T-cell (primary cell): ENCODE measurements around the gene WDR76. TPM values are rescaled to one million over a fixed set of nuclear protein-coding genes. Genes with fewer than 3 reads are reported as not detected.
"Not testable (repeated sequence)": the region's sequence is repeated elsewhere in the genome, so short reads cannot be mapped to it uniquely, and the experiment has no call there.

ENCODE experiments used
- ATAC-seq, 4 experiments: fragments of 200-7000 bp in 3 of 4; fragments of 150-1000 bp in 1 of 4; cut with Tn5 transposase; replicated peaks in 1 of 4; 1 replicate in 3 of 4; 2 replicates in 1 of 4; pipeline ENCODE4 v1.10.0; 2021; ENCODE audit warnings: moderate library complexity in 3 of 4, mild to moderate bottlenecking in 2 of 4, moderate number of reproducible peaks in 1 of 4
- CTCF ChIA-PET, 2 donors: fragments of 300-600 bp; sonication (Branson Sonifier 250); formaldehyde crosslinking; loops; one replicate each; lab custom pipeline; 2022; ENCODE audit warnings: antibody characterized with exemption in 2 of 2; lab: Charles Lee
- POLR2A ChIA-PET, 2 donors: fragments of 300-600 bp; sonication (Branson Sonifier 250); formaldehyde crosslinking; loops; one replicate each; lab custom pipeline; 2022; ENCODE audit warnings: antibody characterized with exemption in 2 of 2; lab: Charles Lee
- DNase-seq, 35 experiments: peaks; one replicate each; pipeline versions ENCODE4 v3.0.0 to v3.0.0-alpha.2; 2013 to 2023
- H3K27ac ChIP-seq: one replicate; pipeline ENCODE4 v1.5.1; 2013; ENCODE audit warnings: low read length
- H3K27me3 ChIP-seq, 2 experiments: replicated peaks in 1 of 2; 1 replicate in 1 of 2; 2 replicates in 1 of 2; pipeline versions ENCODE4 v1.6.1 to v1.7.0; 2013; ENCODE audit warnings: low read length in 1 of 2, mixed read lengths in 1 of 2; ENCODE audit not compliant: control insufficient read depth in 2 of 2, insufficient read depth in 2 of 2; ENCODE audit errors: extremely low read depth in 1 of 2
- H3K36me3 ChIP-seq, 2 donors: 1 replicate in 1 of 2; 2 replicates in 1 of 2; pipeline versions ENCODE4 v1.6.1 to v1.7.0; 2013; ENCODE audit warnings: low read length in 1 of 2; ENCODE audit not compliant: control insufficient read depth in 2 of 2, insufficient read depth in 1 of 2; ENCODE audit errors: extremely low read depth in 1 of 2
- H3K4me1 ChIP-seq, 2 experiments: 1 replicate in 1 of 2; 2 replicates in 1 of 2; pipeline versions ENCODE4 v1.6.1 to v1.7.0; 2013; ENCODE audit warnings: low read length in 2 of 2, mixed read lengths in 1 of 2; ENCODE audit not compliant: insufficient read depth in 2 of 2, control insufficient read depth in 1 of 2; ENCODE audit errors: extremely low read depth in 1 of 2
- H3K4me3 ChIP-seq, 2 donors: 1 replicate in 1 of 2; 2 replicates in 1 of 2; pipeline versions ENCODE4 v1.5.1 to v1.7.0; 2013; ENCODE audit warnings: mild to moderate bottlenecking in 2 of 2, low read length in 1 of 2, moderate library complexity in 1 of 2; ENCODE audit not compliant: control insufficient read depth in 1 of 2; ENCODE audit errors: extremely low read depth in 1 of 2
- H3K9me3 ChIP-seq: 2 replicates; pipeline ENCODE4 v1.7.0; 2013
- H3K27ac Mint-ChIP-seq, 2 donors: one replicate each; pipeline ENCODE4 v1.8.0; 2020 to 2021; ENCODE audit warnings: mild to moderate bottlenecking in 2 of 2, mixed read lengths in 2 of 2
- H3K27me3 Mint-ChIP-seq, 2 donors: one replicate each; pipeline ENCODE4 v1.8.0; 2021 to 2022; ENCODE audit warnings: mixed read lengths in 2 of 2
- H3K36me3 Mint-ChIP-seq: one replicate; pipeline ENCODE4 v1.8.0; 2021; ENCODE audit warnings: mixed read lengths
- H3K4me1 Mint-ChIP-seq, 3 donors: one replicate each; pipeline ENCODE4 v1.8.0; 2020 to 2022; ENCODE audit warnings: mixed read lengths in 3 of 3, mild to moderate bottlenecking in 1 of 3
- H3K4me3 Mint-ChIP-seq, 3 donors: one replicate each; pipeline ENCODE4 v1.8.0; 2020 to 2022; ENCODE audit warnings: mild to moderate bottlenecking in 3 of 3, mixed read lengths in 3 of 3, moderate library complexity in 3 of 3
- H3K9me3 Mint-ChIP-seq, 3 donors: one replicate each; pipeline ENCODE4 v1.8.0; 2020 to 2022; ENCODE audit warnings: mixed read lengths in 3 of 3
- WGBS: methylation state at CpG from one replicate; pipeline ENCODE4 v1.1.5; 2013; ENCODE audit warnings: missing lambda C conversion rate; ENCODE audit not compliant: insufficient coverage; 5-methylcytosine and 5-hydroxymethylcytosine counted together
- total RNA-seq, 35 experiments: library from RNA in 6 of 35; stranded (reverse) in 6 of 35; fragments of 120-200 nt in 1 of 35; gene quantifications; one replicate each; pipeline versions ENCODE4 v1.2.1 to v1.2.4 and lab custom pipeline; 2013 to 2026

The WDR76 gene
- total RNA-seq, 5 donors from 2014 or later (not counting 1 experiment from before 2014, with no cell fraction given) = 10.5 to 12.4 (median 11.6) TPM

DNA sequence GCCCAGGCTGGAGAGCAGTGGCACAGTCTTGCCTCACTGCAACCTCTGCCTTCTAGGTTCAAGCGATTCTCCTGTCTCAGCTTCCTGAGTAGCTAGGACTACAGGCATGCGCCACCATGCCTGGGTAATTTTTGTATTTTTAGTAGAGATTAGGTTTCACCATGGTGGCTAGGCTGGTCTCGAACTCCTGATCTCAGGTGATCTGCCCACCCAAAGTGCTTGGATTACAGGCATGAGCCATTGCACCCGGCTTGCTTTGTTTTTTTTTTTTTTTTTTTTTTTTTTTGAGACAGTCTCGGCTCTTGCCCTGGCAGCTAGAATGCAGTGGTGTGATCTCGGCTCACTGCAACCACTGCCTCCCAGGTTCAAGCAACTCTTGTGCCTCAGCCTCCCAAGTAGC lies 5.7 kb downstream of the WDR76 start:
- H3K27me3 Mint-ChIP-seq, H3K36me3 Mint-ChIP-seq, CTCF ChIA-PET, H3K27ac Mint-ChIP-seq, ATAC-seq, DNase-seq, H3K27ac ChIP-seq, H3K9me3 ChIP-seq, H3K27me3 ChIP-seq, H3K4me3 ChIP-seq, H3K9me3 Mint-ChIP-seq: not testable (repeated sequence)
- Histone ChIP-seq H3K4me1 (peaks cover 8 to 27% of the 10 kb centered on the region in 2 experiments), H3K36me3 (peaks cover 0 to 12% of the 10 kb centered on the region in 2 donors)
- peaks cover 28 to 34% (median 33%) of the 10 kb centered on the region in 3 donors for H3K4me1 Mint-ChIP-seq
- POLR2A ChIA-PET = interaction anchor here (0.6 to 1.0 kb wide), 4 partner anchors 8 to 588 kb away, joined by 4 to 6 read pairs (median 6); partner anchors contain the start of gene MFAP1 (in 2 of the 2)
- H3K4me3 Mint-ChIP-seq = peak overlapping the region in 1 of 3 donors; percentile 21
- 100% methylated on average over 1 of the region's 6 CpGs for WGBS

DNA sequence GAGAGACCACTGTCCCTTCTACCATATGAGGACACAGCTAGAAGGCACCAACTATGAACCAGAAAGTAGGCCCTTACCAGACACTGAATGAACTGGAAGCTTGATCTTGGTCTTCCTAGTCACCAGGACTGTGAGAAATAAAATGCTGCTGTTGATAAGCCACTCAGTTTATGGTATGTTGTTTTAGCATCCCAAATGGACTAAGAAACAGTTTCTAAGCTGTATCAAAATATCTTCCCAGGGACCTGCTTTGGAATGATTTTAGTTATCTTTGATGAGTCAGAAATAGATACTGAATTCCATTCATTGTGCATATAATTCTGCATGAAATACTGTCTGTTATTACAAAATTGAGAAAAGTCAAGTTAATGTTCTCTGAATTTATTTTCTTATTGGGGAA lies 18.6 kb downstream of the WDR76 start:
- Mint-ChIP-seq H3K9me3 (no peaks in the 10 kb centered on the region), H3K4me1 (no peaks in the 10 kb centered on the region), H3K4me3 (no peak overlapping the region), H3K27ac (no peak overlapping the region), H3K27me3 (no peaks in the 10 kb centered on the region), H3K36me3 (peaks cover 27% of the 10 kb centered on the region)
- POLR2A ChIA-PET = interaction anchor here in 1 of 2 donors (0.5 kb wide), 1 partner anchor 15 kb away, joined by 4 read pairs; no protein-coding TSS in a partner anchor
- no peak overlapping the region for H3K27ac ChIP-seq
- H3K9me3 ChIP-seq = no peaks in the 10 kb centered on the region
- DNase-seq = no peak
- CTCF ChIA-PET = no interaction called here
- H3K27me3 ChIP-seq = no peaks in the 10 kb centered on the region
- no peak overlapping the region for H3K4me3 ChIP-seq
- no peaks in the 10 kb centered on the region for H3K4me1 ChIP-seq
- no peak for ATAC-seq
- H3K36me3 ChIP-seq = peaks cover 3 to 22% of the 10 kb centered on the region in 2 donors

DNA sequence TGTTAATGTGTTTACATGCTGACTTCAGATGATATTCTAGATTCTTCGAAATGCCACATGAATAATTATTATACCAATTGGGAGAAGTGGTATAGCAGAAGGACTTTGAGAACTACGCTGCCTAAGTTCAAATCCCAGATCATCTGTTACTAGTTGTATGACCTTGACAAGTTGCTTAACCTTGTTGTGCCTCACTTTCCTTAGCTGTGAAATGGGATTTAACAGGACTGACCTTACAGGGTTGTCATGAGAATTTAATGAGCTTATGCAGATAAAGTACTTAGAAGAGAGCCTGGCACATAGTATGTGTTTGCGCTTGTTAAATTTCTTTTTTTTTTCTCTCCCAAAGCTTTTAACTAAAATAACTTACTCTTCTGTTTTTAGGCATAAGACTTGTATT lies 24.4 kb downstream of the WDR76 start:
- Mint-ChIP-seq H3K4me3 (no peak overlapping the region), H3K27me3 (no peaks in the 10 kb centered on the region), H3K4me1 (no peaks in the 10 kb centered on the region), H3K27ac (no peak overlapping the region), H3K36me3 (peaks cover 29% of the 10 kb centered on the region), H3K9me3 (no peaks in the 10 kb centered on the region)
- no peak for DNase-seq
- Histone ChIP-seq H3K4me1 (no peaks in the 10 kb centered on the region), H3K9me3 (no peaks in the 10 kb centered on the region), H3K27ac (no peak overlapping the region), H3K36me3 (peaks cover 5 to 18% of the 10 kb centered on the region in 2 donors), H3K27me3 (no peaks in the 10 kb centered on the region), H3K4me3 (no peak overlapping the region)
- CTCF ChIA-PET = interaction anchor here in 1 of 2 donors (0.6 kb wide), 1 partner anchor 696 kb away, joined by 9 read pairs; no protein-coding TSS in a partner anchor
- WGBS = no CpG with 5 or more reads among the region's 3 CpGs
- ATAC-seq = no peak
- POLR2A ChIA-PET = interaction anchor here in 1 of 2 donors (0.6 kb wide), 1 partner anchor 18 kb away, joined by 6 read pairs; no protein-coding TSS in a partner anchor

GRCh38 chr15:43852607-43853006 lies 25.8 kb downstream of the WDR76 start:
- Histone ChIP-seq H3K9me3 (no peaks in the 10 kb centered on the region), H3K36me3 (peaks cover 4 to 18% of the 10 kb centered on the region in 2 donors), H3K27ac (no peak overlapping the region), H3K27me3 (no peaks in the 10 kb centered on the region), H3K4me3 (no peak overlapping the region), H3K4me1 (no peaks in the 10 kb centered on the region)
- Mint-ChIP-seq H3K4me3 (no peak overlapping the region), H3K27me3 (no peaks in the 10 kb centered on the region), H3K9me3 (no peaks in the 10 kb centered on the region), H3K4me1 (no peaks in the 10 kb centered on the region), H3K36me3 (peaks cover 34% of the 10 kb centered on the region), H3K27ac (no peak overlapping the region)
- ATAC-seq (no peak), DNase-seq (no peak)
- ChIA-PET CTCF (no interaction called here), POLR2A (no interaction called here)
- WGBS = no CpG with 5 or more reads among the region's 4 CpGs

GRCh38 chr15:43854801-43855200 lies 28.0 kb downstream of the WDR76 start:
- Histone ChIP-seq H3K4me3 (no peak overlapping the region), H3K4me1 (no peaks in the 10 kb centered on the region), H3K27me3 (no peaks in the 10 kb centered on the region), H3K9me3 (no peaks in the 10 kb centered on the region), H3K36me3 (peaks cover 2 to 30% of the 10 kb centered on the region in 2 donors), H3K27ac (no peak overlapping the region)
- ChIA-PET POLR2A (no interaction called here), CTCF (no interaction called here)
- Mint-ChIP-seq H3K36me3 (peaks cover 45% of the 10 kb centered on the region), H3K4me1 (no peaks in the 10 kb centered on the region), H3K27ac (no peak overlapping the region), H3K9me3 (no peaks in the 10 kb centered on the region), H3K27me3 (no peaks in the 10 kb centered on the region), H3K4me3 (no peak overlapping the region)
- WGBS = no CpG with 5 or more reads among the region's 6 CpGs
- no peak for DNase-seq
- ATAC-seq = no peak

GRCh38 chr15:43859546-43859945 lies 32.7 kb downstream of the WDR76 start:
- H3K36me3 Mint-ChIP-seq = peaks cover 39% of the 10 kb centered on the region
- POLR2A ChIA-PET = no interaction called here

More at GRCh38 chr15:43859546-43859945, 32.7 kb downstream of the WDR76 start:
- Histone ChIP-seq H3K9me3 (no peaks in the 10 kb centered on the region), H3K4me3 (no peak overlapping the region), H3K27ac (no peak overlapping the region), H3K4me1 (no peaks in the 10 kb centered on the region), H3K27me3 (no peaks in the 10 kb centered on the region), H3K36me3 (peaks cover 0 to 24% of the 10 kb centered on the region in 2 donors)
- ATAC-seq (no peak), DNase-seq (no peak)
- CTCF ChIA-PET = no interaction called here
- no peaks in the 10 kb centered on the region for H3K27me3 Mint-ChIP-seq
- H3K27ac Mint-ChIP-seq = no peak overlapping the region
- no CpG with 5 or more reads among the region's 4 CpGs for whole genome bisulfite sequencing
- no peak overlapping the region for H3K4me3 Mint-ChIP-seq
- no peaks in the 10 kb centered on the region for H3K4me1 Mint-ChIP-seq
- no peaks in the 10 kb centered on the region for H3K9me3 Mint-ChIP-seq
